ENCODE data around the gene MAP3K21.

The MAP3K21 gene

GRCh38 chr1:233327651-233328141 lies at the start of gene MAP3K21 (continued):
- TF ChIP-seq PRDM2 (tag by site-specific recombination; IDR thresholded peaks at IDR 0.05; ENCODE audit: borderline replicate concordance) = no peak
- no peak for TF ChIP-seq SCRT2 (tag by site-specific recombination; IDR thresholded peaks at IDR 0.05)
- TF ChIP-seq ZNF366 (tag by site-specific recombination; conservative IDR thresholded peaks at IDR 0.05) = no peak
- TF ChIP-seq ZFP69B (tag by site-specific recombination; IDR thresholded peaks at IDR 0.05) = no peak
- TF ChIP-seq SP7 (tag by site-specific recombination; IDR thresholded peaks at IDR 0.05) = no peak
- peak; percentile 24; the same call in 1 of the 2 replicates for TF ChIP-seq GLIS1 (tag by site-specific recombination; IDR thresholded peaks at IDR 0.05)
- TF ChIP-seq ZNF146 (tag by site-specific recombination; IDR thresholded peaks at IDR 0.05) = no peak
- TF ChIP-seq CTCF (tag by site-specific recombination; IDR thresholded peaks at IDR 0.05) = no peak
- peak; percentile 38; the same call in 1 of the 2 replicates for TF ChIP-seq ZBTB20 (tag by site-specific recombination; IDR thresholded peaks at IDR 0.05)
- TF ChIP-seq, protein P1, sequence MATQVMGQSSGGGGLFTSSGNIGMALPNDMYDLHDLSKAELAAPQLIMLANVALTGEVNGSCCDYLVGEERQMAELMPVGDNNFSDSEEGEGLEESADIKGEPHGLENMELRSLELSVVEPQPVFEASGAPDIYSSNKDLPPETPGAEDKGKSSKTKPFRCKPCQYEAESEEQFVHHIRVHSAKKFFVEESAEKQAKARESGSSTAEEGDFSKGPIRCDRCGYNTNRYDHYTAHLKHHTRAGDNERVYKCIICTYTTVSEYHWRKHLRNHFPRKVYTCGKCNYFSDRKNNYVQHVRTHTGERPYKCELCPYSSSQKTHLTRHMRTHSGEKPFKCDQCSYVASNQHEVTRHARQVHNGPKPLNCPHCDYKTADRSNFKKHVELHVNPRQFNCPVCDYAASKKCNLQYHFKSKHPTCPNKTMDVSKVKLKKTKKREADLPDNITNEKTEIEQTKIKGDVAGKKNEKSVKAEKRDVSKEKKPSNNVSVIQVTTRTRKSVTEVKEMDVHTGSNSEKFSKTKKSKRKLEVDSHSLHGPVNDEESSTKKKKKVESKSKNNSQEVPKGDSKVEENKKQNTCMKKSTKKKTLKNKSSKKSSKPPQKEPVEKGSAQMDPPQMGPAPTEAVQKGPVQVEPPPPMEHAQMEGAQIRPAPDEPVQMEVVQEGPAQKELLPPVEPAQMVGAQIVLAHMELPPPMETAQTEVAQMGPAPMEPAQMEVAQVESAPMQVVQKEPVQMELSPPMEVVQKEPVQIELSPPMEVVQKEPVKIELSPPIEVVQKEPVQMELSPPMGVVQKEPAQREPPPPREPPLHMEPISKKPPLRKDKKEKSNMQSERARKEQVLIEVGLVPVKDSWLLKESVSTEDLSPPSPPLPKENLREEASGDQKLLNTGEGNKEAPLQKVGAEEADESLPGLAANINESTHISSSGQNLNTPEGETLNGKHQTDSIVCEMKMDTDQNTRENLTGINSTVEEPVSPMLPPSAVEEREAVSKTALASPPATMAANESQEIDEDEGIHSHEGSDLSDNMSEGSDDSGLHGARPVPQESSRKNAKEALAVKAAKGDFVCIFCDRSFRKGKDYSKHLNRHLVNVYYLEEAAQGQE (tag by site-specific recombination; IDR thresholded peaks at IDR 0.05) = 0 out of 2 replicates have a peak, but pooled peaks have one; percentile 17
- no peak for TF ChIP-seq FEZF1 (tag by site-specific recombination; IDR thresholded peaks at IDR 0.05)
- TF ChIP-seq, protein P2, sequence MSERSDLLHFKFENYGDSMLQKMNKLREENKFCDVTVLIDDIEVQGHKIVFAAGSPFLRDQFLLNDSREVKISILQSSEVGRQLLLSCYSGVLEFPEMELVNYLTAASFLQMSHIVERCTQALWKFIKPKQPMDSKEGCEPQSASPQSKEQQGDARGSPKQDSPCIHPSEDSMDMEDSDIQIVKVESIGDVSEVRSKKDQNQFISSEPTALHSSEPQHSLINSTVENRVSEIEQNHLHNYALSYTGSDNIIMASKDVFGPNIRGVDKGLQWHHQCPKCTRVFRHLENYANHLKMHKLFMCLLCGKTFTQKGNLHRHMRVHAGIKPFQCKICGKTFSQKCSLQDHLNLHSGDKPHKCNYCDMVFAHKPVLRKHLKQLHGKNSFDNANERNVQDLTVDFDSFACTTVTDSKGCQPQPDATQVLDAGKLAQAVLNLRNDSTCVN (tag by site-specific recombination; optimal IDR thresholded peaks at IDR 0.05) = peak; percentile 47
- no peak for TF ChIP-seq ZNF24 (tag by site-specific recombination; IDR thresholded peaks at IDR 0.05)
- TF ChIP-seq ZNF677 (tag by site-specific recombination; IDR thresholded peaks at IDR 0.05) = 0 out of 2 replicates have a peak, but pooled peaks have one; percentile 23
- TF ChIP-seq ZNF140 (tag by site-specific recombination; IDR thresholded peaks at IDR 0.05) = no peak
- TF ChIP-seq PBX3 (CRISPR knock-in tag; IDR thresholded peaks at IDR 0.05) = peak; percentile 62; the same call in 1 of the 2 replicates
- no peak for TF ChIP-seq REPIN1 (tag by site-specific recombination; IDR thresholded peaks at IDR 0.05; ENCODE audit: low read depth)
- TF ChIP-seq ZNF626 (tag by site-specific recombination; IDR thresholded peaks at IDR 0.05) = no peak
- 0 out of 2 replicates have a peak, but pooled peaks have one; percentile 13 for TF ChIP-seq IKZF3 (tag by site-specific recombination; IDR thresholded peaks at IDR 0.05)
- 0 out of 2 replicates have a peak, but pooled peaks have one; percentile 49 for TF ChIP-seq ZNF658 (tag by site-specific recombination; IDR thresholded peaks at IDR 0.05)
- TF ChIP-seq SETDB1 (IDR thresholded peaks at IDR 0.05; ENCODE audit: insufficient read length, low read length) = no peak
- TF ChIP-seq ZFP3 (tag by site-specific recombination; IDR thresholded peaks at IDR 0.05; ENCODE audit: low read depth) = no peak
- TF ChIP-seq ZNF37A (tag by site-specific recombination; IDR thresholded peaks at IDR 0.05) = 0 out of 2 replicates have a peak, but pooled peaks have one; percentile 35
- no peak for TF ChIP-seq ZNF830 (tag by site-specific recombination; IDR thresholded peaks at IDR 0.05; ENCODE audit: low read depth)
- no peak for TF ChIP-seq ZNF184 (tag by site-specific recombination; IDR thresholded peaks at IDR 0.05)
- TF ChIP-seq ZNF623 (tag by site-specific recombination; IDR thresholded peaks at IDR 0.05) = no peak
- no peak for TF ChIP-seq ZNF473 (tag by site-specific recombination; IDR thresholded peaks at IDR 0.05)
- no peak for TF ChIP-seq ZBTB17 (tag by site-specific recombination; IDR thresholded peaks at IDR 0.05)

Measured in HEK293 (cell line).